Liver (tissue), 9 donors: Measurements from ENCODE around the gene PLB1. TPM values are rescaled to one million over a fixed set of nuclear protein-coding genes. Genes with fewer than 3 reads are reported as not detected.

ENCODE experiments used
- DNase-seq: peaks from one replicate; pipeline ENCODE4 v3.0.0-alpha.2; 2017; ENCODE audit warnings: low spot score
- H3K27ac ChIP-seq, 2 donors: one replicate each; pipeline ENCODE4 v1.7.0; 2013; ENCODE audit warnings: inconsistent platforms in 2 of 2, low read length in 2 of 2, control low read depth in 1 of 2, low read depth in 1 of 2, mild to moderate bottlenecking in 1 of 2
- H3K27me3 ChIP-seq, 4 donors: one replicate each; pipeline versions ENCODE4 v1.6.1 to v1.7.0; 2013; ENCODE audit warnings: low read length in 3 of 4, inconsistent platforms in 1 of 4, mild to moderate bottlenecking in 1 of 4, moderate library complexity in 1 of 4; ENCODE audit not compliant: control insufficient read depth in 4 of 4, insufficient read depth in 4 of 4
- H3K36me3 ChIP-seq, 4 donors: one replicate each; pipeline versions ENCODE4 v1.6.1 to v1.7.0; 2013; ENCODE audit warnings: low read length in 3 of 4, mild to moderate bottlenecking in 3 of 4, low read depth in 1 of 4, moderate library complexity in 1 of 4; ENCODE audit not compliant: control insufficient read depth in 4 of 4, insufficient read depth in 3 of 4
- H3K4me1 ChIP-seq, 4 donors: one replicate each; pipeline versions ENCODE4 v1.6.1 to v1.7.0; 2013; ENCODE audit warnings: low read length in 3 of 4, mild to moderate bottlenecking in 3 of 4, moderate library complexity in 1 of 4; ENCODE audit not compliant: control insufficient read depth in 4 of 4, insufficient read depth in 4 of 4
- H3K4me3 ChIP-seq, 3 donors: one replicate each; pipeline versions ENCODE4 v1.6.1 to v1.7.0; 2013; ENCODE audit warnings: low read length in 3 of 3, control low read depth in 1 of 3, low read depth in 1 of 3, mild to moderate bottlenecking in 1 of 3
- H3K9ac ChIP-seq, 2 donors: one replicate each; pipeline ENCODE4 v1.7.0; 2013; ENCODE audit warnings: low read length in 2 of 2, mild to moderate bottlenecking in 2 of 2, moderate library complexity in 2 of 2, control low read depth in 1 of 2, low read depth in 1 of 2
- H3K9me3 ChIP-seq, 4 donors: one replicate each; pipeline versions ENCODE4 v1.6.1 to v1.7.0; 2013; ENCODE audit warnings: low read length in 3 of 4; ENCODE audit not compliant: control insufficient read depth in 4 of 4
- ATF3 ChIP-seq: IDR thresholded peaks from 2 replicates; pipeline ENCODE4 v1.6.1; 2016; ENCODE audit warnings: antibody characterized with exemption
- CTCF ChIP-seq: fragments of 150-350 bp; IDR thresholded peaks from 2 replicates; pipeline ENCODE4 v1.5.1; 2017; ENCODE audit warnings: improper control_type of control experiment, low read depth, low read length; ENCODE audit not compliant: missing input control
- EGR1 ChIP-seq, 2 donors: IDR thresholded peaks; 2 replicates each; pipeline ENCODE4 v1.6.1; 2016 to 2018; ENCODE audit warnings: antibody characterized with exemption in 2 of 2, low read depth in 2 of 2
- FOXA1 ChIP-seq: IDR thresholded peaks from 2 replicates; pipeline ENCODE4 v1.6.1; 2016; ENCODE audit warnings: antibody characterized with exemption
- FOXA2 ChIP-seq: IDR thresholded peaks from 2 replicates; pipeline ENCODE4 v1.6.1; 2016; ENCODE audit warnings: antibody characterized with exemption
- GABPA ChIP-seq, 2 donors: IDR thresholded peaks in 1 of 2; conservative IDR thresholded peaks in 1 of 2; 2 replicates each; pipeline ENCODE4 v1.6.1; 2016; ENCODE audit warnings: antibody characterized with exemption in 2 of 2, mild to moderate bottlenecking in 1 of 2, moderate library complexity in 1 of 2
- HNF4A ChIP-seq, 2 donors: conservative IDR thresholded peaks; 2 replicates each; pipeline ENCODE4 v1.6.1; 2016; ENCODE audit warnings: antibody characterized with exemption in 2 of 2, mild to moderate bottlenecking in 2 of 2
- HNF4G ChIP-seq: IDR thresholded peaks from 2 replicates; pipeline ENCODE4 v1.6.1; 2016; ENCODE audit warnings: antibody characterized with exemption
- JUND ChIP-seq, 2 donors: IDR thresholded peaks; 2 replicates each; pipeline ENCODE4 v1.6.1; 2016; ENCODE audit warnings: antibody characterized with exemption in 2 of 2
- MAX ChIP-seq: IDR thresholded peaks from 2 replicates; pipeline ENCODE4 v1.6.1; 2016; ENCODE audit warnings: antibody characterized with exemption
- NR2F2 ChIP-seq: IDR thresholded peaks from 2 replicates; pipeline ENCODE4 v1.6.1; 2016; ENCODE audit warnings: antibody characterized with exemption
- RAD21 ChIP-seq, 2 donors: IDR thresholded peaks; 2 replicates each; pipeline ENCODE4 v1.6.1; 2016; ENCODE audit warnings: antibody characterized with exemption in 2 of 2, mild to moderate bottlenecking in 2 of 2
- REST ChIP-seq: IDR thresholded peaks from 2 replicates; pipeline ENCODE4 v1.6.1; 2016; ENCODE audit warnings: antibody characterized with exemption, mild to moderate bottlenecking
- RXRA ChIP-seq, 2 donors: IDR thresholded peaks; 2 replicates each; pipeline ENCODE4 v1.6.1; 2017 to 2018; ENCODE audit warnings: antibody characterized with exemption in 2 of 2, mild to moderate bottlenecking in 1 of 2
- SP1 ChIP-seq: IDR thresholded peaks from 2 replicates; pipeline ENCODE4 v1.6.1; 2018; ENCODE audit warnings: antibody characterized with exemption, mild to moderate bottlenecking
- TAF1 ChIP-seq: conservative IDR thresholded peaks from 2 replicates; pipeline ENCODE4 v1.6.1; 2016; ENCODE audit warnings: antibody characterized with exemption, mild to moderate bottlenecking
- YY1 ChIP-seq: IDR thresholded peaks from 2 replicates; pipeline ENCODE4 v1.6.1; 2016; ENCODE audit warnings: antibody characterized with exemption, mild to moderate bottlenecking
- ZBTB33 ChIP-seq: IDR thresholded peaks from 2 replicates; pipeline ENCODE4 v1.6.1; 2016; ENCODE audit warnings: antibody characterized with exemption
- WGBS: extraction: QIAGEN DNeasy Blood & Tissue Kit; methylation state at CpG from one replicate; pipeline ENCODE4 v1.1.7; 2013; 5-methylcytosine and 5-hydroxymethylcytosine counted together
- polyA plus RNA-seq, 2 donors: library from polyadenylated mRNA; stranded (reverse) in 1 of 2; unstranded in 1 of 2; fragments of 200-250 nt in 1 of 2; fragments of >200 nt in 1 of 2; fragmentation: Nextera tagmentation in 1 of 2; extraction: Ambion mirVana in 1 of 2; gene quantifications; one replicate each; pipeline versions ENCODE4 v1.2.1 to v1.2.3, GENCODE V29; 2013 to 2015
- total RNA-seq, 2 donors: library from RNA; depleted of rRNA; stranded (reverse); fragments of >200 nt; gene quantifications; one replicate each; pipeline ENCODE4 v1.2.3, GENCODE V29; 2014
- donor health status: healthy.
- donor health status: healthy.
- donor health status: healthy.
- donor health status: healthy.
- donor health status: healthy.

The PLB1 gene
- total and polyA plus RNA-seq, 4 donors, result 0.58 to 4.5 (median 1.6) TPM

GRCh38 chr2:28667261-28667660, 171.4 kb downstream of the PLB1 start:
- no peak for TF ChIP-seq RXRA (IDR thresholded peaks at IDR 0.05)
- no peak for TF ChIP-seq CTCF
- TF ChIP-seq SP1, result no peak
- TF ChIP-seq NR2F2, result no peak
- TF ChIP-seq ZBTB33, result no peak
- no peak for TF ChIP-seq MAX
- no peak for TF ChIP-seq JUND (IDR thresholded peaks at IDR 0.05)
- TF ChIP-seq FOXA1, result no peak
- no peak for TF ChIP-seq ATF3
- TF ChIP-seq EGR1 (IDR thresholded peaks at IDR 0.05; ENCODE audit: low read depth in 2 of 2), result no peak
- TF ChIP-seq GABPA (IDR thresholded peaks at IDR 0.05 in 1 of 2, conservative IDR thresholded peaks at IDR 0.05 in 1 of 2), result no peak
- TF ChIP-seq HNF4A (conservative IDR thresholded peaks at IDR 0.05), result no peak
- TF ChIP-seq RAD21 (IDR thresholded peaks at IDR 0.05), result no peak
- TF ChIP-seq TAF1, result no peak
- no peak for TF ChIP-seq YY1
- no peak for TF ChIP-seq HNF4G
- TF ChIP-seq FOXA2, result no peak
- no peak for TF ChIP-seq REST
- Histone ChIP-seq H3K36me3 (no peaks in the 10 kb centered on the region), H3K9me3 (no peaks in the 10 kb centered on the region), H3K27me3 (no peaks in the 10 kb centered on the region), H3K4me3 (no peak overlapping the region), H3K9ac (no peak overlapping the region), H3K4me1 (peaks cover 3 to 12% (median 7%) of the 10 kb centered on the region in 4 donors), H3K27ac (no peak overlapping the region)
- 97% methylated on average over 6 of the region's 6 CpGs for WGBS
- DNase-seq, result no peak
